G401 (cell line): ENCODE measurements around the gene PSMA3. TPM values are rescaled to one million over a fixed set of nuclear protein-coding genes. Genes with fewer than 3 reads are reported as not detected.

ENCODE experiments used
- DNase-seq: peaks from one replicate; pipeline ENCODE4 v3.0.0-alpha.2; 2015; ENCODE audit warnings: low spot score
- in situ Hi-C: cut with HindIII; loops from 2 replicates; pipeline ENCODE4 v1.10.0; 2016; ENCODE audit warnings: low sequenced_read_pairs, mixed read lengths
- total RNA-seq: library from RNA; depleted of rRNA; stranded (reverse); fragments of >200 nt; shearing (Covaris generic); gene quantifications from 2 replicates; pipeline ENCODE4 v1.2.3, GENCODE V29; 2014; rRNA removed

PSMA3 gene
- total RNA-seq, 1 experiment from 2014 or later, result 305 TPM

DNA sequence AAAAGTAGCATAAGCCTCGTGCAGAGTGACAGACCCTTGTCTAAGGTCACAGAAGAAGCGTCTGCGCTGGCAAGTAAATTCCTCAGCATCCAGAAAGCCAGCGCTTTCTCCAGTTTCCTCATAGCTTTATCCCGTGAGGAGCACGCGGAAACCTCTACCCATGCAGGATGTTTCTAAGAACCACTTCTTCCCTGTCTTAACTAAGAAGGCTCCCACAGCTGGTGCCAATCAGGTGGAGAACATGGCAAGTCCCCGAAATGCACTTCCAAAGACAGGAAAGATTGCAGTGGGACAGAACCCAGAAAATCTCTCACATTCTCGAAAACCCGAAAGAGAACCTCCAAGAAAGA lies 52.7 kb downstream of the PSMA3 start:
- no peak for DNase-seq
- in situ Hi-C loops, result no loop called here

DNA sequence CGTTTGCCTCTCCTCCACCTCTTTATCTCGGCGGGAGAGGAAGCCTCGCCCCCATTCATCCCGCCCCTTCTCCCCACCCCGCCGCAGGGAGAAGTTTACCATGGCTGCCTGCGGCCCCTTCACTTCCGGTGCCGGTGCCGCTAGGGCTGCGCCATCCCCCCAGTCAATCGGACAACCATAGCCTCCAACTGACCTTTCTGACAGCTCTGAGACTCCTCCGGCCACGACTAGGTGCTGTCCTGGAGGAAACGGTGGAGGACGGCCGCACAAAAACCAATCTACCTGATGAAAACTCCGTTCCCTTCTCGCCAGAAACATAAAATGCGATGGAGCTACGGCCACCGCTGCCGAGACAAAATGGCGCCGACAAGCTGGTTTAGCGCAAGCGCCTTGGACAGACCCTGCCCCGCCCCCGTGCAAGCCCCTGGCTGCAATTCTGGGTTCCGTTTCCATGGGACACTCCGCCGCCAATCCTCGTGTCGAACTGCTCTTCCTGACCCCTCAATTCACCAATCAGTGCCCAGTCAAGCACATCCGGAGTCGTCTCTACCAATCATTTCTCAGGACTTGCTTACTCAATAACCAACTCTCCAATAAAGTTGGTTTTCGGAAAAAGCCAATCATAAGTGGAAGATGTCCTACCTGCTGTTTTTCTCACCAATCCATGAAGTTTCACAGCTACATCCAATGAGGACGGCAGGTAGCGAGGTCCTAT lies 53.3 kb downstream of the PSMA3 start:
- peak; percentile 100 for DNase-seq
- in situ Hi-C loops, result no loop called here

DNA sequence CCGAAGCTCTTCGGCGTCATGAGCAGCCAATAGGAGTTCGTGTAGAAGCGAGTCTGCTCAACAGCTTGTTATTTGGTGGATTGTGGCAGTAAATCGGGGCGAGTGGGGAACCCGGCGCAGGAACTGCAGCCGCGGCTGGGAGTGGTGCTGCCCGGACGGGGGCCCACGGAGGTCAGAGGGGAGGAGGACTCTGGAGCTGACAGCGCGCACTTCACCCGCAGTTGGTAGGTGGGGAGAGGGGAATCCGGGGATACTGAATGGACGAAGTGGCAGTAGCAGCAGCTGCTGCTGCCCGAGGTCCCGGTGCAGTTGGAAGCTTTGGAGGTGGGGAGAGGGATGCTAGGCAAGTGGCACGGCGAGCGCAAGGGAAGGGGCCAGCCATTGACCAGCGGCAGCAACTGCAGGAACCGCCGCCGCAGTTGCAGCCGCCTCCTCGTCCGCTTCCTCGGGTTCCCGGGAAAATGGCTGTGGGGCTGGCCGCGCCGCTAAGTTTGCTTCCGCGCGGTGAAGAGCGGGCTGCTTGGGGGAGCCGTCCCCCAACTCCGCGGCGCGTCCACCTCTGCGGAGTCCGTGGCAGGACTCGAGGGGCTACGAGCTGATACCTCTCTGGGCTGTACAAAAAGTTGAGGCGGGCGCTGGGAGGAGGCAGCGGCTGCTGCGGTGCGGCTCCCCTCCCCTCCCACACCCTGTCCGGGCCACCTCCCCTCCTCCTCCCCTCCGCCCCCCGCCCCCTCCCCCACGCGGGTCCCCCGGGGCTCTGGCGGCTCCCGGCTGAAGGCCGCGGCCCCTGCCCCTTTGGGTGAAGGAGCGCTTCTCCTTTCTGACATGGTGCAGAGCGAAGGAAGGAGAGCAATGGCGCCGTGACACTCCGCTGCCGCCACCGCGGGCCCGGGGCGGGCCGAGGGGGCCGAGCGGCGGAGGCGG lies 54.1 kb downstream of the PSMA3 start, which contains the start of gene ARID4A:
TSS of gene ARID4A (plus strand) at position 79 of the 924 bp plus-strand sequence. CDS start 1,300 bp downstream, outside the sequence.
- in situ Hi-C loops, result no loop called here
- peak; percentile 21 for DNase-seq

DNA sequence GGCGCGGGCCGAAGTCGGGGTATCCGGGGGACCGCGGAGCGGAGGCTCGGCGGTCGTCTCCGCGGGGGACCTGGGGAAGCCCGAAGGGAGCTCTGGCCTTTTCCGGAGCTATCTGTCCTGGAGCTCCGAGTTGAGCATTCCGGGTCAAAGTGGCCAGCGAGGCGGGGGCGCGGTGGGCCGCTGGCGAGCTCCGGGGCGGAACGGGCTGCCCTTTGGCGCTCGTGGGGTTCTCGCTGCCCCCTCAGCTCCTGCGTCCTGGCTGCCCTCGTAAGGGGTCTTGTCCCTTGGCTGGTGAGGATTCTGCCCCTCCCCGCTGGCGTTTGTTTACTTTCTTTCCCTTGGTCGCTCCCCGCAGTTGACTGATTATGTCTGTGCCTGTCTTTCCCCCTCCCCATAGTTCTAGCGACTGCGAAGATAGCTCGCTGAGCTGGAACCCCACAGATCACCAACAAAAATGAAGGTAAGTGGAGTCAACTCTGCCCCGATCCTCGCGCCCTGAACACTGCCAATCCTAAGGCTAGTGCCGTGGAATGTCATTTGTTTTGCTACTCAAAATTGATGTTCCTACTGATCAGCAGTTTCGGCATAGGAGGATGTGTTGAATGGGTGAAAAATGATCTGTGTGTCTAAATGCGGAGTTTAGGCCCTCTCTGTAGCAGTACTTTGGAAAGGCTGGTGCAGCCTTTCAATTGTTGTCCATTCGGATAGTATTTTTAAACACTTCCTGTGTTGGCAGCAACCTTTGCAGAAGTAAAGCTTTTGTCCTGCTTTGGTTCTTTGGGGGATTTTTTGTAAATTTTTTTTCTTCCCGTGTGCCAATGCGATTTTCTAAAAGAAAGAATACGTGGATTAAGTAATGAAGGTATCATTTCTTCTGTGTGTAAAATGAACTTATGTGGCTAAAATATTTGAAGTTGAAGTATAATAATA lies 55.0 kb downstream of the PSMA3 start:
- in situ Hi-C loops, result no loop called here
- peak; percentile 25 for DNase-seq

DNA sequence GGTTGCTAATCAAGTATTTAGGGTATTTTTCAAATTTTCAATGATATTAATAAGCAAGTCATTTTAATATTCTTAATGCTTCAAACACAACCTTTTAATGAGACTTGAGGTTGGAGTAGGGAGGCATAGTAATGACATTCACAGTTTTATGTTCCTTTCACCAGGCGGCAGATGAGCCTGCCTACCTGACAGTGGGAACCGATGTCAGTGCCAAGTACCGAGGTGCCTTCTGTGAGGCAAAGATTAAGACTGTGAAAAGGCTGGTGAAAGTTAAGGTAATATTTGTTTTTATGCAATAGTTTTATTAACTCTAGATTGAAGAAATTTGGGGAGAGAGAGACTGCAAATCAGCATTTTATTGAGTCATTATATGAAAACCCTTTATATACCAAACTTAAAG lies 56.8 kb downstream of the PSMA3 start:
- DNase-seq, result peak; percentile 58
- in situ Hi-C loops, result no loop called here

DNA sequence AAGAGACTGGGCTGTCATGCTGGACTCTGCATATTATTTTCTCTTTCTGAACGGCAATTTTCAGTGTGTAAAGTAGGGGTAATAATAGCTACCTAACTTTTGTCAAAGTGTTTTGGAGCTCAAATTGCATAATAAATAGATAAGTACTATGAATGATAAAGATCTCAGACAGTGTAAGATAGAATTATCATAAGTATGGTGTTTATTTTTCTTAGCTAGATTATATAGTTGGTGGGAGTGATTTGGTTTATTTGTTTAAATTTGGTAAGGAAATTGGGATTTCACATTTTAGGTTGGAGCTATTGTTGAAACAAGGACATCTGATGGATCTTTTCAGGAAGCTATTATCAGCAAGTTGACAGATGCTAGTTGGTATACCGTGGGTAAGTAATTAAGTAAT lies 61.1 kb downstream of the PSMA3 start:
- in situ Hi-C loops, result no loop called here
- DNase-seq, result no peak

DNA sequence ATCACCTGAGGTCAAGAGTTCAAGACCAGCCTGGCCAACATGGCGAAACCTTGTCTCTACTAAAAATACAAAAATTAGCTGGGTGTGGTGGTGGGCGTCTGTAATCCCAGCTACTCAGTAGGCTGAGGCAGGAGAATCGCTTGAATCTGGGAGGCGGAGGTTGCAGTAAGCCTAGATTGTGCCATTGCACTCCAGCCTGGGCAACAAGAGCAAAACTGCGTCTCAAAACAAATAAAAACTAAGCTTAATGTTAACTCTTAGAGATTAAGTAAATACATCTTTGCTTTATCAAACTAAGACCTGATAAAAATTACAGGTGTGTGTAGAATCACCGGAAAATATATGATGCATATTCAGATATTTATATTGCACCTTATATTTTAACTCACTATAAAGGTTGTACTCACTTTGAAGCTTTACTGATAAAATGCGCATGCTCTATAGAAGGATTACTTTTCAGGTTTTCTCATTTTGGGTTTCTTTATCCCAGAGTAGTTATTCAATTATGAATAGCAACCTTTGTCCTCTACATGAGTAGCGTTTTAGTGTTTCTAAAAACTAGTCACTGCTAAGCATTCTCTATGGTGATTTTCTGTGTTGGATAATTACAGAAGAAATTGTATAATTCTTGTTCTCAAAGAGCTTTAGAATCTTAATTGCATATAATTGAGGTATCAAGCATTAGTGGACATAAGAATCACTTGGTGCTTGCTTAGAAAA lies 63.1 kb downstream of the PSMA3 start:
- in situ Hi-C loops, result no loop called here

DNA sequence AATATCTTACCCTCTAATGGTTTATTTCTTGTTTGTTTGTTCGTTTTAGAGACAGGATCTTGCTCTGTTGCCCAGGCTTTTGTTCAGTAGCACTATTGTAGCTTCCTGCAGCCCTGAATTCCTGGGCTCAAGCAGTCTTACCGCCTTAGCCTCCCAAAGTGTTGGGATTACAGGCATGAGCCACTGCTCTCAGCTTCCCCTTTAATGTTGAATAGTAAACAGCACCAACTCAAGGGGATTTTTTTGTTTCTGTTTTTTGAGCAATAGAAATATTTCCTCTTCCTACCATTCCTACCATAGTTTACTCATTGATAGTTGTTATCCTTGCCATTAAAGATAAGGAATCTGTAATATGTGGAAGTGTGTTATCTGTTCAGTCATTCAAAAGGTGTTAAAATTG lies 64.4 kb downstream of the PSMA3 start:
- DNase-seq, result no peak
- in situ Hi-C loops, result no loop called here

More for the DNA sequence above, 63.1 kb downstream of the PSMA3 start:
- no peak for DNase-seq

DNA sequence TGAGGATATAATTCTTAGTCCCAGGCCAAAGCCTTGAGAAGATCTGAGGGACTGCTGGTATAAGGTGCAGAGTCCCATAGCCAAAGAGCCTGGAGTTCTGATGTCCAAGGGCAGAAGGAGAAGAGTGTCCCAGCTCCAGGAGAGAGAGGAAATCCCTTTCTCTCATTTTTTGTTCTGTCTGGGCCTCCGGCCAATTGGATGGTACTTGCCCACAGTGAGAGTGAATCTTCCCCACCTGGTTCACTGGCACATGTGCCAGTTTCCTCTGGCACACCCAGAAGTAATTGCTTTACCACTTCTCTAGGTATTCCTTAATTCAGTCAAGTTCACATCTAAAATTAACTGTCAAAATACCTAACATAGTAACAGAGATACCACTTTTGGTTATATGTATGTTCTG lies 69.1 kb downstream of the PSMA3 start:
- in situ Hi-C loops, result no loop called here
- DNase-seq, result peak; percentile 73

DNA sequence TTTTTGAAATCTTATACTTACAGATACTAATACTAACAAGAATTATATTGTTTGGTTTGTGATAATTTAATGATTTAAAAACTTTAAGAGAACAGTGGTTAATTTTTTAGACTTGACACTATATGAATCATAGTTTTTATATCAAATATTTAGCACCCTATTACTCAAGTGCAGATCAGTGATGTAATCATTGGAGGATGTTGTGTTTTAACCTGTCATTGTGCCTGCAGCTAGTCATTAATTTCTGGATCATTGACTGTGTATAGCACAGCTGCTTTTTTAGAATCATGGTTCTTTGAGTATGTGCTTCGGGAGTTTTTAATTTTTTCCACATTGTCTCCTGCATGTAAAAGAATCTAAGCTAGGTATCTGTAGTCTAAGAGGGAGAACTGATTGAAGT lies 71.0 kb downstream of the PSMA3 start:
- in situ Hi-C loops, result no loop called here
- DNase-seq, result no peak

Other genes starting within 250 kb of the PSMA3 start
- 2.1 and 3.7 TPM in 2 replicates for gene ARMH4, start 92.6 kb upstream of the PSMA3 start, total RNA-seq
- 49.2 and 56.0 TPM in 2 replicates for gene ACTR10, start 44.7 kb upstream of the PSMA3 start, total RNA-seq
- gene ARID4A, start 53.7 kb downstream of the PSMA3 start, total RNA-seq, result 6.9 and 8.5 TPM in 2 replicates
- not detected in 2 replicates for gene TOMM20L, start 151.1 kb downstream of the PSMA3 start, total RNA-seq
- 84.4 and 90.2 TPM in 2 replicates for gene TIMM9, start 182.7 kb downstream of the PSMA3 start, total RNA-seq
- 13.8 and 16.6 TPM in 2 replicates for gene KIAA0586, start 182.9 kb downstream of the PSMA3 start, total RNA-seq